GM19463 (cell line): ENCODE data around the gene CYP1A2.
"Not testable (repeated sequence)": the region's sequence is repeated elsewhere in the genome, so short reads cannot be mapped to it uniquely, and the experiment has no call there.

ENCODE experiments used
- ATAC-seq: cut with Tn5 transposase; IDR thresholded peaks from one replicate; pipeline ENCODE4 v1.9.1; 2021; ENCODE audit warnings: mild to moderate bottlenecking, moderate library complexity; ENCODE audit not compliant: unreplicated experiment

The CYP1A2 gene

DNA sequence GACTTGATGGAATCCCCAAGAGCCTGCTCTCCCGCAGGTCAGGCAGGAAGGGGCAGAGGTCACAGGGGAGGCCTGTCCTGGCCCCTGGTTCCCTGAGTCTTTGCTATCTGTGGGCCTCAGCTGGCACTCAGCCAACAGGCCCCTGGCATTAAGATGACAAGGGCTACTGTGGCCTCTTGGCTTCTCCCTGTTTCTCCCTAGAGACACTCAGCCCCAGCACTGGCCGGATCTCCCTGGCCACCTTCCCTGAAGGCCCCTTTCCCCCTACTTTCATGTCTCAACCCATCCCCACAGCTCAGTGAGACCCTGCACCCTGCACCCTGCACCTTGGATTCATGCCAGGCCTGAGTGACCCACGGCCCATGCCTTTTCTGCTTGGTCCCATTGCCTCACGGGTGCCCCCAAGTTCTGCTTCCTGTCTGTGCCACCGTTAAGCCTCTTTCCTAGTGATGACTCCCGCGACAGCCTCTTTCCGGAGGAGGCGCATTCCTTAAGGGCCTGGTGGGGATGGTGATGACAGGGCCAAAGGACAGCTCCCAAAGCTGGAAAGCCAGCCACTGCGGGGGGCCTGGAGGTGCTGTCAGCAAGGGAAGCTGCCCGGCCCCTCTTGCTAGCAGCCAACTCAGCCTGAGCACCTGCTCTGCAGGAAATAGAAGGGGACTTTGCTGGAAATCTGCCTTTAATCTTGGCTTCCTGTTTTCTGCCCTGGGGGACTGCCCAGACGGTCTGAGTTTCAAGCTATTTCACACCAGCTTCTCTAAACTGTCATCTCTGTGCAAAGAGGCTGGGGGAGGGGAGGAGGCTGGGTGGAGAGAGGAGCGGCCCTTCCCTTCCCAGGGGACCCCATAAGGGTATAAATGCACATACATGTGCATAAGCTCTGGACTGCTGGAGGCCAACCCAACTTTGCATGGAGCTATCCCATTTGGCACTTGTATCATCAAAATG lies 28.4 kb downstream of the CYP1A2 start:
- peak; percentile 36 for ATAC-seq

DNA sequence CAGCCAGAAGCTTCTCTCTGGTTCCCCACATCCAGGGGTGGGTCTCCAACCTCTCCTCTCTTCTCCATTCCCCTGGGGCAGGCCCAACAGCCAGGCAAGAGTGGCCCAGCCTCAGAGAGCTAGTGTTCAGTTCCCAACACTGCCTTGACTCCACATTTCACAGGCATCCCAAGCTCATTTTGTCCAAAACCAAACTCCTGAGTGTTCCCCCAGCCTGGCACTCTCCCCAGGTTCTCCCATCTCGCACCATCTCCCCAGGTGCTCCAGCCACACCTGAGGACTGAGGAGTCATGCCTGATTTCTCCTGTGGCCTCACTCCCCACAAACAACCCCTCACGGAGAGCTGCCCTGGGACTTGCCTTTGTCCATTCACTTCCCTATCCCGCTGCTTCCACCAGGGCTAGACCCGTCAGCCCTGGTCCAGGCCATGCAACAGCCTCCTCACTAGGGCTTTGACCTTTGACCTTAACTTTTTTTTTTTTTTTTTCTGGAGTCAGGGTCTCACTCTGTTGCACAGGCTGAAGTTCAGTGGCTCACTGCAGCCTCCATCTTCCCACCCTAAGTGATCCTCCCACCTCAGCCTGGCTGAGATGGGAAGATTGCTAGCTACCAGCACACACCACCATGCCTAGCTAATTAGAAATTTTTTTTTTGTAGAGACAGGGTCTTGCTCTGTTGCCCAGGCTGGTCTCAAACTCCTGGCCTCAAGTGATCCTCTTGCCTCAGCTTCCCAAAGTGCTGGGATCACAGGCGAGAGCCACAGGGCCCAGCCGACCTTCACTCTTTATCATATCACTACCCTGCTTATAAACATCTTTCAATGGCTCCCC lies 29.3 kb downstream of the CYP1A2 start:
- ATAC-seq: peak; percentile 4

DNA sequence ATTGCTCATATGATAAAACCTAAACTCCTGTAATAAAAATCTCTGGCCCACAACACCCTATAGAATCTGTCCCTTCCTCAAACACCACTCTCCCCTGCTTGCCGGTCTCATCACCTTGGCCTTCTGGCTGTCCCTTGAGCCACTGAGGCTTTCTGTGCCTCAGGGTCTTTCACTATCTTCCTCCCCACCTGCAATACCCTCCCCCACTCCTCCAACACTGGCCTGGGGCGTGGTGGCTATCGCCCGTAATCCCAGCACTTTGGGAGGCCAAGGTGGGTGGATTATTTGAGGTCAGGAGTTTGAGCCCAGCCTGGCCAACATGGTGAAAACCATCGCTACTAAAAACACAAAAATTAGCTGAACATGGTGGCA lies 29.9 kb downstream of the CYP1A2 start:
- ATAC-seq: no peak

DNA sequence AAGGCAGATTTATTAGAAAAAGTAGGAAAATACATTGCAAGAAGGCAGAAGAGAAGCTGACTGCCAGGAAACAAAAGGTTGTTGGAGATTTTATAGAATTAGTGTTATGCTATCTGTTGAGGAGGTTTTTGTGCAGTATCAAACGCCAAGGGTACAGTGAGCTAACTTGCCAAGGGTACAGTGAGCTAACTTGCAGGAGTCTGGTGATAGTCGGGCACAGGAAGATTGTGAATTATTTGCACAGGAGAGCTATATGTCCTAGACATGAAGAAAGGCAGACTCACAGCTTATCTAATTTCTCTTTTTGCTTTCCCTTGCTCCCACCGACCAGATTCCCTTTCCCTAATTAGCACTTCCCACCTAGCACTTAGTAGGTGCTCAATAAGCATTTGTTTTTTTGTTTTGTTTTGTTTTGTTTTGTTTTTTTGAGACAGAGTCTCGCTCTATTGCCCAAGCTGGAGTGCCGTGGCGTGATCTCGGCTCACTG lies 30.6 kb downstream of the CYP1A2 start:
- ATAC-seq: no peak

DNA sequence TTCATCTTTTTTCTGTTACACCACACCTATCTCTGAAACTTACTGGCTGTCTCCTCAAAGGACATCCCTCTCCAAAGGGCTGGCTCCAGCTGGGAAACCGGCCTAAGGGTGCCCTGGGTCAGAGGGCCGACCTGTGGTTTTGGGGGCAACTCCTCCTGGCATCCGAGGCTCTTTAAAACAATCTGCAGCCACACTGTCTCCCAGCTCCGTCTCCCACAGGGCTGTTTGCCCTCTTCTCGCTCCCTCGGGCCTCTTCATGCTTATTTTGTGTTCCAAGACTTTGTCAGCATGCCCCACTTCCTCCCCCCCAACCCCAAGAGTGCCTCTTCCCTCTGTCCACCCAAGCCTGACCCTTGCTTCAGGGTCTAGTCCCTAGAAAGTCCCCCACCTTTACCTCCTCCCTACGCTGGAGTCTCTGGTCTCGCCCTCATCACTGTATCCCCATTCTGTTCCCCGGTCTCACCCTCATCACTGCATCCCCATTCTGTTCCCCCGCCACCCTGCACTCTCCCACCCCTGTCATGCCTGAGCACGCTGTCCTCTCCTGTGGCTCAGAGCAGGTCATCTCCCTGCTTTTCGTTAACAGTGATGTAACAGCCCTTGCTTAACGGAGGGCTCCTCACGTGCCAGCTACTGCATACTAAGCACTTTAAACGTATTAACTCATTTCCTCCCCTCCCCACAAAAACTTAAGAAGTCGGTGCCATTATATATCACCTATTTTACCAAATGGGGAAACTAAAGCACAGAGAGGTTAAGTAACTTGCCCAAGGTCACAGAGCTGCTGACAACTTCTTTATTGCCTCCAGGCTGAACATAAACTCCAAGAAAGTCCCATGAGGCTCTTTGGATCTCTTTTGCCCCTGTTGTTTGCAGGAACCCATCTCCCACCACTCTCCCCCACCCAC lies 32.1 kb downstream of the CYP1A2 start:
- ATAC-seq: no peak

DNA sequence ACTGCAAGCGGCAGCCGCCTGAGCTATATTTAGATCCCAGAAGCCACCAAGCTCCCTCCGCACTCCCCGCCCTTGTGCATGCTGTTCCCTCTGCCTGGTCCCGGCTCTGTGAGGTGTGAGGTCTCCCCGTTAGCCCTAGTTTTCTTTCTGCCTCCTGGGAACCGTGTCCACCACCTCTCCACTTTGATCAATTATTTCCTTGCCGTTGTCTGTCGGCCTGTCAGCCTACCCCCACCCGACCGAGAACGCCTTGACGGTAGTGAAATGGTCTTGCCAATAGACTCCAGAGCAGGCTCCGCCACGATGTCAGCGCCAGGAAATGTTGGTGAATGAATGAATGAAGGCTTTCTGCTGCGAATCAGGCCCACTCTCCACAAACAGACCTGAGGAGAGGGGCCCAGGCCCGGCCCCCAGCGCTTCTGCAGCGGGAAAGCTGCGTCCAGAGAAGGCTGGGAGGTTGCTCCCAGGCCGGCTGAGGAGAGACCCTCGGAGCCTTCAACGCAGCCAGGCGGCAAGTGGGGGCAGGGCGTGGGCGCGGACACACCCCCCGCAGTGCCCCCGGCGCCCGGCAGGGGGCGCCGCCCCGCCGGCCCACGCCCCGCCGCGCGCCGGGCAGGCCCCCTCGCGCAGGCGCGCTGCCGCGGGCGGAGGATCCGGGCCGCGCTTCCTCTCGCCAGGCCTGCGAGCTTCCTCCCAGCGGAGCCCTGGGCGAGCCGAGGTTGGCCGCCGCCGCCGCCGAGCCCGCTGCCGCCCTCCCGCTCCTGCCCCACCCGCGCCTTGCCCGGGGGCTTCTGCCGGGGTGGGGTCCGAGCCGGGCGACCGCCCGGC lies 33.0 kb downstream of the CYP1A2 start, which contains the start of gene CSK:
Gene CSK (plus strand): TSS at position 650 of the 828 bp plus-strand sequence. CDS start 16,218 bp downstream, outside the sequence.
- no peak for ATAC-seq

DNA sequence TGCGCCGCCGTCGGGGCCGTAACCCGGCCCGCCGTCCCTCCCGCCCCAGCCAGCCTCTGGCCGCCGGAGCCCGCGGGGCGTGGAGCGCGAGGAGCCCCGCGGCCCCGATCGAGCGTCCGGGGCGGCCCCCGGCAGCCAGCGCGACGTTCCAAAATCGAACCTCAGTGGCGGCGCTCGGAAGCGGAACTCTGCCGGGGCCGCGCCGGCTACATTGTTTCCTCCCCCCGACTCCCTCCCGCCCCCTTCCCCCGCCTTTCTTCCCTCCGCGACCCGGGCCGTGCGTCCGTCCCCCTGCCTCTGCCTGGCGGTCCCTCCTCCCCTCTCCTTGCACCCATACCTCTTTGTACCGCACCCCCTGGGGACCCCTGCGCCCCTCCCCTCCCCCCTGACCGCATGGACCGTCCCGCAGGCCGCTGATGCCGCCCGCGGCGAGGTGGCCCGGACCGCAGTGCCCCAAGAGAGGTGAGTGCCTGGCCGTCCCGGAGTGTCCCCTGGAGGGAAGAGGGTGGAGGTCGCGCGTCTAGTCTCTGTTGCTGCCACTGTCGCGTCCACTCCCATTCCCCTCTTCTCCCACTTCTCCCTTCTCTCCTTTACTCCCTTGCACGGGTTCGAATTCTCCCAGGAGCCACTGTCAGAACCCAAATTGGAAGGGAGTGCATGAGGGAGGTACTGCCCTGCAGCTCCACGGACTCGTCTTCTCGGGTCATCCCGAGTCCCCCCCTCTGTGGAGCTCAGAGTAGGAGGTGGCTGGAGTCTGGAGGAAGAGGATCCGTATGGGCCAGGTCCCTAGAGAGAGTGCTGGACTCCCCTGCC lies 33.8 kb downstream of the CYP1A2 start:
- ATAC-seq: no peak

DNA sequence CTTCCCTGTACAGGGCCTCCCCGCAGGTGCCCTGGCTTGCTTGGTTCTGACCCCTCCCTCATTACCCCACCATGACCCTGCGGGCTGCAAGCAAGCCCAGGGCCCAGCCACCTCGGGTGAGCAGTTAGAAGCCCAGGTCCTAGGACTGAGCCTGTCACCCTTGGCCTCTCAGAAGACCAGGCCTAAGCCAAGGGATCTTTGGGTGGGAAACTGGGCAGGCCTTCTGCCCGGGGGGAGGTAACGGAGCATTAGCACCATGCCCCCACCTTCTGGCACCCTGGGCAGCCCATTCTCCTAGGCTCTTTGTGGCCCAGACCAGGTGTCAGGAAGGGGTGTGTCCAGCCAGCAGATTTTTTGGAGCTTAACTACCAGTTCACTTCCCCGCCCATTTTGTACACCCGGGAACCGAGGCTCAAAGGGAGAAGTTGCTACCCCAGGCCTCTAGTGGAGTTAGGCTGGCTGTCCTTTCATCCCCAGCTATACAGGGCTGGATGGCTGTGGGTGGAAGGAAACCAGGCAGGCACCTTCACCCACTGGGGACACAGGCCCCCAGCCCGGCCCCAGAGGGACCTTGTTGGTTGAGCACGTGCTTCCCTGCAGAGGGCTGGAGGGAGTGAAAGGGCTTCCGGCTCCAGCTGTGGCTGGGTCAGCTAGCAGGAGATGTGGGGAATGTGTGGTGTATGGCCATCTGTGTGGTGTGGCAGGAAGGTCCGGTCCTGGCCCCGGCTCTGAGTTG lies 34.6 kb downstream of the CYP1A2 start:
- no peak for ATAC-seq

DNA sequence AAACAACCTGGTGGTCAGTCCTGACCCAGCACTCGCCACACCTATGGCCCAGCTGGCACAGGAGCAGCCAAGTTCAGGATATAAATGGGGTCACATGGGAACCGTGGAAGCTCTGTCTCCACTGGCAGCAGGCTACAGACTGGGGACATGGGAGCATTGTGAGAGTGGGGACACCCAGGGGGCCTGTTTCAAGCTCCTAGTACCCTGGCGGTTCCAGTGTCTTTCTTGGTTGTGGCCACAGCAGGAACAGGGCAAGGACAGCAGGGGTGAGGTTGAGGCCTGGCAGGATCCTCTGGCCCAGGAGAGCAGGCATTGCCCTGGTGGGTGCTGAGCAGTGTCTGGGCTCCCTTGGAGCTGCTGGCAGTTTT lies 35.1 kb downstream of the CYP1A2 start:
- ATAC-seq: no peak

DNA sequence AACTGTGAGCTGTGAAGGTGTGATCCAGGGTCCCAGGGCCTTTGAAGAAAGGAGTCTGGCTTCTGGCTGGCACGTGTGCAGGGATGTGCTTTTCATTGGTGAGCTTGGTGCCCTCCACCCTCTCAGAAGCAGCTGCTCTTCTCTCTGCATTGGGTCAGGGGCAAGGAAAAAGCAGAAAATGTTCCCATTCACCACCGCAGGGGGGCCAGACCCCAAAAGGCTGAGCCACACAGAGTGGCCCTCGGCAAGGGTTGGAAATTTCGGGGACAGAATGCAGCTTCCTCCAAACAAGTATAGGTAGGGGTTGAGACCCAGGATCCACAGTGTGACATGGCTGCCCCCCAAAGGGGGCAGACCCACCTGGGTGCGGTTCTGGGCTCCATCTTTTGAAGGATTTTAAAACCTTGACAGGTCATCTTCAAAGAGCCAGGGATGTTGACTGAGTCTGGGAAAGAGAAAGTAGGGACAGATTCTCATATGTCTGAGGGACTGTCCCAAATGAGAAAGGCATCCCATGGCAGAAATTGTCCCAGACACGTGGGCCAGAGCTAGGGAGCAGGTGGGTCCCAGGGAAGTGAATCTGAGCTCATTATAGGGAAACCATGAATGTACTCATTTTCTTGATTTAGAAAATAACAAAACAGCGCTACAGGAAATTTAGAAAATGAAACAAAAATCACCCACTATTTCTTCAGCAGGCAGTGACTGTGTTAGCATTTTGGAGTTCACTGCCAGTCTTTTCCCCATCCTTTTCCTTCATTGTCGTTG lies 36.0 kb downstream of the CYP1A2 start:
- no peak for ATAC-seq

DNA sequence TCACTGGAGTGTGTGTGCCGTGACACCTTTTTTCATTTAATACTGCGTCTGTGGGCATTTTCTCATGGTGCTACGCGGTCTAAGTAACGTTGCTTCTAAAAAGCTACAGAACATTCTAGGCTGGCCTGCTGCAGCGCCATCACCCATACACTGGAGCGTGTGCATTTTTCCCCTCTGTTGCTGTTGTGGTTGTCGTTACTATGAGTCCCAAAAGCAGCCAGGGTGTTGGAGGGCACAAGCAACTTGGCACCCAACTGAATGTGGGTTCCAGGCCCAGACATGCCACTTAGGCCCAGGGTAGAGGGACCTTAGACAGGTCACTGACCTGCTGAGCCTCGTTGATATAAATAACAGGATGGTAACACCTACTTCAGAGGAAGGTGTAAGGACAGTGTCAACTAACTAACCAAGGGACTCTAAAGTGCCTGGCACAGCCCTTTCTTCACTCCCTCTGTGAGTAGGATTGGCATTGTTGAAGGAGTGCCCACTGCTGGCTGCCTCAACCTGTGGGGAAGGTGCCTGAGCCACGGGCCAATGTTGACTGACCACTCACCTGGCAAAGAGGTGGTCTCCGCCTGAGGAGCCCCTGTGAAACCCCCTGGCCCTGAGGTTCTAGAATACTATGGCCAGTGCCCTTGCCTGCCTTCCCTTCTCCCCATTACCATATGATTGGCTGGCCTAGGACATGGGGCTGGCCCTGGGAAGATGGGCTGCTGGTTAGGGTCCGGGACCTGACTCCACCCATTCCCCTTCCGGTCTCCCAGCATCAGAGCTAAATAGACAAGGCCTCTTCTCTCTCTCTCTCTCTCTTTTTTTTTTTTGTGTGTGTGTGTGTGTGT lies 36.8 kb downstream of the CYP1A2 start:
- no peak for ATAC-seq

DNA sequence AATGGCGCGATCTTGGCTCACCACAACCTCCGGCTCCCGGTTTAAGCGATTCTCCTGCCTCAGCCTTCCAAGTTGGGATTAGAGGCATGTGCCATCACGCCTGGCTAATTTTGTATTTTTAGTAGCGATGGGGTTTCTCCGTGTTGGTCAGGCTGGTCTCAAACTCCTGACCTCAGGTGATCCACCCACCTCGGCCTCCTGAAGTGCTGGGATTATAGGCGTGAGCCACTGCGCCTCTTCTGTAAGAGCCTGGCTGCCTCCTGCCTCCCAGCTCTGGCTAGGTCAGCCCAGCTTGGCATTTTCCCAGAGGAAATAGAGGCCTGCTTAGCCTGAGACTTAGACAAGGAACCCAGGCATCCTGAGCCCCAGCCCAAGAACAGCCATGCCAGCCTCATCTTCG lies 37.4 kb downstream of the CYP1A2 start:
- ATAC-seq: not testable (repeated sequence)

DNA sequence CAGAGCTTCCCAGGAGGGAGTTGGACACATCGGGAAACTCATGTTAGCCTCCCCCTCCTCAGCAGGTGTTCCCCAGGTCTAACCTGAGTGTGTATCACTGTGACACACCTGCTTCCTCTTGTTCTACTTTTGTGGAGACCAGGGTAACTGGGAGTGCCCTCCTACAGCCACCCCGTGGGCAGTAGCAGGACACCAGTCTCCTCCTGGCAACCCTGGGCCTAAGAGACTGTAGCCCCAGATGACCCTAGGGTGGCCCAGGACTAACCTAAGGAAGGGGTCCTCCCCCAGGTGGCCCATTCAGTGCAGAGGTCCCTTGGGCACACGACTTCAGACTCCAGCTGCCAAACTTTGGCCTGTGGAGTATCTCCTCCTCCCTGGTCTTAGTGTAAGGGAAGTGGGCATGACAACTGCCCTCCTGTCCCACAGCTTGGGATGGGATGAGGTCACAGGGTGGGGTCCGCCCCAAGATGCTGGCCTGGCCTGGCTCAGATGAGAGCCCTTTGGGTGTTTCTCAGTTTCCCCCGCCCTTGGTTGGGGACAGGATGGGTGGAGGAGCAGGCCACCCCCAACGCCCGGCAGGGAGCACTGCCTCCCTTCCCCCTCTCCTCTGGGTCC lies 38.0 kb downstream of the CYP1A2 start:
- no peak for ATAC-seq

DNA sequence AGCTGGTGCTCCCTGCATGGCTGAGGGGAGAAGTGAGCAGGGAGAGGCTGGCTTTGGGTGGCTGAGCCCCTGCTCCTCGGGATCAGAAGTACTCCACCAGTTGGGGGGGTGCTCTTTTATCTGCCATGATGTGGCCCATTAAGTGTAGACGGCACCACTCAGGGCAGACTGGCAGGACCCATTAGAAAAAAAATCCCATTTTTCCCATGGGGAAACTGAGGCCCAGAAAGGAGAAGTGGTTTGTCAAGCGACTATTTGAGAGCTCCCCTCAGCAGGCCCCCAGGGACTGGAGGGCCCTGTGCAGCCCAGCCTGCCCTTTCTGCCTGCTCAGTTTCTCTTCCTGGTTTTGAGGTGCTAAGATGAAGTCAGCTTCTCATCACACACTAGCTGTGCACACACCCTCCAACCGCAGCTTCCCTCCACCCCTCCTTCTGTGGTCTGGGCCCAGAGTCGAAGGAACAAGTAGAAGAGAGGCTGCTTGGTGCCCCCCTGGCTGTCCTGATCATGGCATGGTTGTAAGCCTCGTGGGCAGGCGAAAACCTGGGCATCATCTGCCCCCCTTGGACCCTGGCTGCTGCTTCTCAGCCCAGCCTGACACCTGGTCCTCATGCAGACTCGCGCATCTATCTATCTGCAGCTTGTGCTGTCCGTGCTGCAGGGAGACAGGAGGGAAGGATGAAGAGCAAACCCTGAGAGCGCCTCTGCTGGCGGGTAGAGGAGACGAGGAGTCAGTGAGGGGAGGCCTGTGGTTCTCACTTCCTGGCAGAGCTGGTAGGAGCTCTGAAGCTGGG lies 38.8 kb downstream of the CYP1A2 start:
- ATAC-seq: peak; percentile 47

DNA sequence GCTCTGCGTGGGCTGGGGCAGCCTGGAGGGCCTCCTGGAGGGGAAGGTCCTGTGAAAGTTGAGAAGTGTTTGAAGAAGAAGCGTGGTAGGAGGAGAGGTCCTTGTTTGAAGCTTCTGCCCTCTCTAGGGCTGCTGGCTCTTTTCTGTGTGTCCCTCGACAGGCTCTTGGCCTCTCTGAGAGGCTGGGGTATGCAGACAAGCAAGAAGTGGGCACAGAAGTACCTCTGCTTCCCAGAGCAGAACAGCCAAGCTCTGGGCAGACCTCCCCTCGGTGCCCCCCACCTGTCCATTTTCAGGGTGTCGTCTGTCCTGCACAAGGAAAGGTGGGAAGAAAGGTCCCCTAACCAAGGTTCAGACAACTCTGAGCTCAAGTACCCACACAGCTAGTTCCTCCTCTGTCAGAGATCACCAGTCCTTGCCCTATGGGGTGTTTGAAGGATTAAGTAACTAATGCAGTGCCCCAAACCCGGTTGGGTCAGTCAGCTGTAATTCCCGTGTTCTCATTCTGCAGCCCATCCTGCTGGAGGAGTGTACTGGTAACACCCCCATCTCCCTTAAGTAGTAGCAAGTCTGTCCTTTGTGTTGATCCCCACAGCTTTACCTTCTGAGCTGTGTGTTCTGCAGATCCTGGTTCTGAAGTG lies 39.5 kb downstream of the CYP1A2 start:
- ATAC-seq: no peak
